Measurements from ENCODE around the gene PTK6. TPM values are rescaled to one million over a fixed set of nuclear protein-coding genes. Genes with fewer than 3 reads are reported as not detected.

The PTK6 gene
- total RNA-seq, 4 donors from 2014 or later, result 8.3 to 109 (median 84.5) TPM

- TF ChIP-seq POLR2A (IDR thresholded peaks at IDR 0.05), result no peak
- TF ChIP-seq, protein P1, sequence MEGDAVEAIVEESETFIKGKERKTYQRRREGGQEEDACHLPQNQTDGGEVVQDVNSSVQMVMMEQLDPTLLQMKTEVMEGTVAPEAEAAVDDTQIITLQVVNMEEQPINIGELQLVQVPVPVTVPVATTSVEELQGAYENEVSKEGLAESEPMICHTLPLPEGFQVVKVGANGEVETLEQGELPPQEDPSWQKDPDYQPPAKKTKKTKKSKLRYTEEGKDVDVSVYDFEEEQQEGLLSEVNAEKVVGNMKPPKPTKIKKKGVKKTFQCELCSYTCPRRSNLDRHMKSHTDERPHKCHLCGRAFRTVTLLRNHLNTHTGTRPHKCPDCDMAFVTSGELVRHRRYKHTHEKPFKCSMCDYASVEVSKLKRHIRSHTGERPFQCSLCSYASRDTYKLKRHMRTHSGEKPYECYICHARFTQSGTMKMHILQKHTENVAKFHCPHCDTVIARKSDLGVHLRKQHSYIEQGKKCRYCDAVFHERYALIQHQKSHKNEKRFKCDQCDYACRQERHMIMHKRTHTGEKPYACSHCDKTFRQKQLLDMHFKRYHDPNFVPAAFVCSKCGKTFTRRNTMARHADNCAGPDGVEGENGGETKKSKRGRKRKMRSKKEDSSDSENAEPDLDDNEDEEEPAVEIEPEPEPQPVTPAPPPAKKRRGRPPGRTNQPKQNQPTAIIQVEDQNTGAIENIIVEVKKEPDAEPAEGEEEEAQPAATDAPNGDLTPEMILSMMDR (IDR thresholded peaks at IDR 0.05), result no peak
Measured at GRCh38 chr20:63570281-63571086, 33.3 kb upstream of the PTK6 start.

DNA sequence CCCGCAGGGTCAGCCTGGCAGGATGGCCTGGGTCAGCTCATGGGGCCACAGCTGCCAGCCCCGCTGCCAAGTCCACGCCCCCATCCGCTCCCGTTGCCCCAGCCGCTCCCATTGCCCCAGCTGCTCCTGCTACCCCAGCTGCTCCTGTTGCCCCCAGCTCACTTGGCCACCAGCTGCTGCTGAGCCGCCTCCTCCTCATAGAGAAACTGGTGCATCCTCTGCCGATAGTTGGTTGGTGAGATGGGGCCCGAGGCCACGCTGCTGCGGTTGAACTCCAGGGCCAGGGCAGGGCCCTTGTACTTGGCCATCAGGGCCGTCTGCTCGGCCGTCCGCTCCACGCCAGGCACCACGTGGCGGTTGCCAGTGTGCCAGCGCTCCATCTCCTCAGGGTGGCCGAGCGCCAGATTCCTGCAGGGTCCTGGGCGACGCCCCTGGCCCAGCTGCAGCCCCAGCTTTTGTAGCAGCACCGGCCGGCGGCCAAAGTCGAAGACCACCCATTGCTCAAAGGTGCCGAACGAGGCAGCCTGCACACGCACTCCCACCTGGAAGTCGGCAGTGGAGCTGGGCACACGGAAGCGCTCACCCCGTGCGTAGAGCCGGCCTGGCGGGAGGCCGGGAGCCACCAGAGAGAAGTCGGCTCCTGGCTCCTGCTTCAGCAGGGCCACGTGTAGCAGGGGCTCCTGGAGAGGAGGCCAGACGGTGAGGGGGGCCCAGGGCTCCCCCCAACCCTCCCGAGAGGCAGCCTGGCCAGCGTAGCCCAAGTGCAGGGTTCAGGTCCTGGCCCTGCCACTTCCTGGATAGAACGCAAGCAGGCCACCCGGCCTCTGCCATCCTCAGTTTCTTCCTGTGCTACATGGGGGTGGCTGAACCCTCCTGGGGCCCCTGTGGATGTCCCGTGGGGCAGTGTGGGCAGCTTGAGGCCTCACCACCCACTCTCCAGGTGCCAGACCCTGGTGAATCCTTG lies 32.1 kb upstream of the PTK6 start:
- no peaks in the 10 kb centered on the region for H3K27me3 ChIP-seq
- peaks cover 3 to 36% (median 23%) of the 10 kb centered on the region in 4 donors for H3K4me1 ChIP-seq
- no peaks in the 10 kb centered on the region for H3K9me3 ChIP-seq
- peak overlapping the region in 1 of 4 donors; percentile 33 for H3K4me3 ChIP-seq
- H3K36me3 ChIP-seq, result peaks cover 0 to 15% (median 0%) of the 10 kb centered on the region in 3 donors
- no peak for DNase-seq
- TF ChIP-seq, protein P1 (IDR thresholded peaks at IDR 0.05), result no peak
- no peak for TF ChIP-seq POLR2A (IDR thresholded peaks at IDR 0.05)
- peak overlapping the region in 2 of 4 donors; percentile 59 to 71 for H3K27ac ChIP-seq

More at GRCh38 chr20:63570281-63571086, 33.3 kb upstream of the PTK6 start:
- Histone ChIP-seq H3K9me3 (no peaks in the 10 kb centered on the region), H3K27ac (no peak overlapping the region), H3K36me3 (peaks cover 0 to 13% (median 0%) of the 10 kb centered on the region in 3 donors), H3K27me3 (no peaks in the 10 kb centered on the region), H3K4me3 (no peak overlapping the region), H3K4me1 (peaks cover 3 to 41% (median 23%) of the 10 kb centered on the region in 4 donors)
- DNase-seq, result no peak

GRCh38 chr20:63568170-63568981 lies 31.2 kb upstream of the PTK6 start:
- H3K9me3 ChIP-seq, result no peaks in the 10 kb centered on the region
- peak overlapping the region; percentile 17 to 33 (median 22) for H3K4me3 ChIP-seq
- no peak for DNase-seq
- peak overlapping the region in 3 of 4 donors; percentile 3 to 71 (median 59) for H3K27ac ChIP-seq
- TF ChIP-seq, protein P1 (IDR thresholded peaks at IDR 0.05), result no peak
- no peak for TF ChIP-seq POLR2A (IDR thresholded peaks at IDR 0.05)
- peaks cover 0 to 19% (median 0%) of the 10 kb centered on the region in 3 donors for H3K36me3 ChIP-seq
- H3K27me3 ChIP-seq, result no peaks in the 10 kb centered on the region
- H3K4me1 ChIP-seq, result peaks cover 3 to 34% (median 20%) of the 10 kb centered on the region in 4 donors

DNA sequence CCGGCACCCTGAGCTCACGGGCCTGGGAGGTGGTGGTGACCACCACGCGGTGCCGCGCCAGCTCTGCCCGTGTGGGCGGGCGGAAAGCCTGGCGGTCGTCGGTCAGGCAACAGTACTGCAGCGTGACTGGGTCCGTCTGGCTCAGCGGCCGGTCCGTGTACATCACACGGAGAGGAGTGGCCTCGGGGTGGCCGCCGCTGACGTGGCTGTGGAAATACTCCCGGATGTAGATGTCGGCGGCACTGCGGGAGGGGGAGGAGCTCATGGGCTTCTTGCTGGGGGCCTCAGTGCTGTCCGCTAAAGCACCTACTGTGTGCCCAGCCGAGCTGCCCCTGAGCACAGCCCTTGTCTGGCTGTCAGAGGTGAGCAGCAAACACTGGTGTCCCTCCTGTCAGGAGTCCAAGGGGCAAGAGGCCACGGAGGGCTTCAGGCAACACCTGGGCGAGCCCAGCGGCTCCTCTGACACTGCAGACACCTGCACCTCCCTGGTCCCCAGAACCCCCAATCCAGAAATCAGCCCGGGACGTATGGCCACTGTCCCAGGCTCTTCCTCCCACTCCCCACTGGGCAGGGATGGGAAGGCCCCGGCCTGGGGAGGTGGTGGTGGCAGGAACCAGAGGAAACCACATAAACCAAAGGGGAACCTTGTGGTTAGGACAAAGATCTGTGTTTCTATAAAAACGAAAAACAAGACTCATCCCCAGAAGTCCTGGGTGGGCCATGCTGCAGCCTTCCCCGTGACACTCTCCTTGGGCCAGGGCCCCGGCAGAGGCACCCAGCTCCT lies 30.4 kb upstream of the PTK6 start:
- peak overlapping the region; percentile 22 to 71 (median 56) for H3K27ac ChIP-seq
- no peaks in the 10 kb centered on the region for H3K27me3 ChIP-seq
- no peak for TF ChIP-seq POLR2A (IDR thresholded peaks at IDR 0.05)
- TF ChIP-seq, protein P1 (IDR thresholded peaks at IDR 0.05), result no peak
- H3K36me3 ChIP-seq, result peaks cover 0 to 26% (median 0%) of the 10 kb centered on the region in 3 donors
- H3K9me3 ChIP-seq, result no peaks in the 10 kb centered on the region
- peaks cover 0 to 30% (median 14%) of the 10 kb centered on the region in 4 donors for H3K4me1 ChIP-seq
- peak overlapping the region in 3 of 4 donors; percentile 17 to 33 (median 27) for H3K4me3 ChIP-seq
- DNase-seq, result peak in 2 of 3 donors; percentile 75 to 87

Measured in Peyer's patch (tissue), 4 donors.